Uterus (tissue), 2 donors: ENCODE measurements around the gene BMP2K.

Experiments used
- POLR2A ChIP-seq, 2 donors: fragments of 450-650 bp; IDR thresholded peaks; one replicate each; pipeline ENCODE4 v1.6.1; 2016; ENCODE audit warnings: antibody characterized with exemption in 2 of 2, mild to moderate bottlenecking in 1 of 2, moderate library complexity in 1 of 2
- TF ChIP-seq, protein P1 (sequence below), 4 experiments: fragments of 200-600 bp in 2 of 4; fragments of 450-650 bp in 2 of 4; sonication (generic) in 2 of 4; IDR thresholded peaks; one replicate each; pipeline ENCODE4 v1.5.1; 2016 to 2019; ENCODE audit warnings: antibody characterized with exemption in 4 of 4, mild to moderate bottlenecking in 2 of 4, moderate library complexity in 1 of 4

DNA sequence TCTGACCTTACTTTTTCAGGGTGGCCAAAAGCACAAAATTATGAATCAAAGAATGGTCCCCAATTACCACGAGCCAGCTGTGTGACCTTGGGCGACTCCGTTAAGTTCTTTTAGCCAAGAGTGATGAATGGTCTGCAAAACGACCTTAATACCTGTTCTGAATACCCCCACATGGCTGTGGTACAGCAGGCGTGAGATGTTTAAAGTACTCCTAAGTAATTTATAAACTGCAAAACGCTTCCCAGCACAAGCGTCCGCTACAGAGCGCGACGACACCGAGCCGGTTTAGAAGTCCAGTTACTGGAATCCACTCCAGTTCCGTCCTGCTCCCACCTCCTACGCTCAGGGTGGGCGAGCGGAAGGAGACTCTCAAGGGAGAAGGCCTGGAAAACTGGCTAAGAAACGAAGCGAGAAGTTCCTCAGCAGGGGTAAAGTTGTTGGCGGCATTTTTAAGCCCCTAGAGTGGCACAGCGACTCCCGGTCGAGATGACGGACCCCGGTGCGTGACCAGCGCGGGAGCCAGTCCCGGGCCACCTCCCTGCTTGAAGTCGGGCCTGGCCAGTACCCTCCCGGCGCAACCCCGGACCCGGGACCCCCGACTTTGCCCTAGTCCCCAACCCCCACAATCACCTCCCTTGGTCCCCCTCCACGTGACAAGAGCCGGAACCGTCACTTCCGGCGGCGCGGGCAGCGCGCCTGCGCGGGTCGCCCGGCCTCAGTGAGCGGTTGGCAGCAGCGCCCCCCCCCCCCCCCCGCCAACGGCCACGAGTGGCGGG lies 659 bp upstream of the BMP2K start:
- TF ChIP-seq, protein P1, sequence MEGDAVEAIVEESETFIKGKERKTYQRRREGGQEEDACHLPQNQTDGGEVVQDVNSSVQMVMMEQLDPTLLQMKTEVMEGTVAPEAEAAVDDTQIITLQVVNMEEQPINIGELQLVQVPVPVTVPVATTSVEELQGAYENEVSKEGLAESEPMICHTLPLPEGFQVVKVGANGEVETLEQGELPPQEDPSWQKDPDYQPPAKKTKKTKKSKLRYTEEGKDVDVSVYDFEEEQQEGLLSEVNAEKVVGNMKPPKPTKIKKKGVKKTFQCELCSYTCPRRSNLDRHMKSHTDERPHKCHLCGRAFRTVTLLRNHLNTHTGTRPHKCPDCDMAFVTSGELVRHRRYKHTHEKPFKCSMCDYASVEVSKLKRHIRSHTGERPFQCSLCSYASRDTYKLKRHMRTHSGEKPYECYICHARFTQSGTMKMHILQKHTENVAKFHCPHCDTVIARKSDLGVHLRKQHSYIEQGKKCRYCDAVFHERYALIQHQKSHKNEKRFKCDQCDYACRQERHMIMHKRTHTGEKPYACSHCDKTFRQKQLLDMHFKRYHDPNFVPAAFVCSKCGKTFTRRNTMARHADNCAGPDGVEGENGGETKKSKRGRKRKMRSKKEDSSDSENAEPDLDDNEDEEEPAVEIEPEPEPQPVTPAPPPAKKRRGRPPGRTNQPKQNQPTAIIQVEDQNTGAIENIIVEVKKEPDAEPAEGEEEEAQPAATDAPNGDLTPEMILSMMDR (IDR thresholded peaks at IDR 0.05), result no peak
- TF ChIP-seq POLR2A (IDR thresholded peaks at IDR 0.05), result peak in 1 of 2 donors; percentile 57
